A549 (cell line): Measurements from ENCODE around the gene PRRX2. TPM values are rescaled to one million over a fixed set of nuclear protein-coding genes. Genes with fewer than 3 reads are reported as not detected.

Experiments used
- ATAC-seq, 2 experiments: fragments of 200-7000 bp in 1 of 2; fragments of >200 bp in 1 of 2; cut with Nextera tagmentation in 1 of 2; cut with Tn5 transposase in 1 of 2; 3 replicates each; pipeline versions ENCODE4 v1.8.0 to v1.9.1; 2018 to 2020; ENCODE audit warnings: mild to moderate bottlenecking in 1 of 2, moderate library complexity in 1 of 2
- CTCF ChIA-PET: fragments of 300-600 bp; sonication (Branson Sonifier 250); formaldehyde crosslinking; extraction: SDS; loops from one replicate; lab custom pipeline; 2021; ENCODE audit warnings: antibody characterized with exemption, inconsistent platforms; lab: Yijun Ruan, JAX
- POLR2A ChIA-PET: fragments of 350-600 bp; formaldehyde crosslinking; extraction: SDS; loops from one replicate; lab custom pipeline; 2021; ENCODE audit warnings: antibody characterized with exemption, inconsistent platforms; lab: Yijun Ruan, JAX
- DNase-seq, 2 experiments: peaks; one replicate each; pipeline versions ENCODE4 v3.0.0 to v3.0.0-alpha.2; 2011 to 2016; ENCODE audit warnings: low read depth in 1 of 2, low spot score in 1 of 2
- FAIRE-seq: peaks from 2 replicates; lab custom pipeline; 2011; peaks lifted over from hg19 to GRCh38; lab: Jason Lieb, UNC
- H3K27ac ChIP-seq, 2 experiments: fragments of >200 bp; sonication (Bioruptor Twin); formaldehyde crosslinking; 3 replicates each; pipeline ENCODE4 v1.5.1; 2016 to 2017
- H3K4me1 ChIP-seq: fragments of >200 bp; sonication (Bioruptor Twin); formaldehyde crosslinking; 3 replicates; pipeline ENCODE4 v1.6.1; 2016
- H3K4me2 ChIP-seq: fragments of >200 bp; sonication (Bioruptor Twin); formaldehyde crosslinking; 3 replicates; pipeline ENCODE4 v1.6.1; 2016
- H3K4me3 ChIP-seq: fragments of >200 bp; sonication (Bioruptor Twin); formaldehyde crosslinking; 3 replicates; pipeline ENCODE4 v1.5.1; 2016
- H3K9me3 ChIP-seq: fragments of >200 bp; sonication (Bioruptor Twin); formaldehyde crosslinking; 3 replicates; pipeline ENCODE4 v1.6.1; 2016
- CBX2 ChIP-seq: fragments of 200-600 bp; sonication (generic); IDR thresholded peaks from 2 replicates; pipeline ENCODE4 v1.6.1; 2016; ENCODE audit warnings: low read depth, mild to moderate bottlenecking, borderline replicate concordance
- CHD2 ChIP-seq: fragments of 150-350 bp; IDR thresholded peaks from 2 replicates; pipeline ENCODE4 v1.6.1; 2014; ENCODE audit warnings: low read length; ENCODE audit not compliant: partially characterized antibody
- CHD4 ChIP-seq: fragments of 200-600 bp; sonication (generic); IDR thresholded peaks from 2 replicates; pipeline ENCODE4 v1.6.1; 2016; ENCODE audit warnings: antibody characterized with exemption, mild to moderate bottlenecking, borderline replicate concordance
- EHMT2 ChIP-seq: fragments of 200-600 bp; sonication (generic); IDR thresholded peaks from 2 replicates; pipeline ENCODE4 v1.6.1; 2016; ENCODE audit warnings: antibody characterized with exemption, low read depth, mild to moderate bottlenecking, moderate library complexity
- ESRRA ChIP-seq: fragments of 150-350 bp; IDR thresholded peaks from 2 replicates; pipeline ENCODE4 v1.6.1; 2014; ENCODE audit warnings: mild to moderate bottlenecking, low read length, borderline replicate concordance
- FOXS1 ChIP-seq: fragments of 250-450 bp; sonication (Bioruptor Pico); IDR thresholded peaks from 2 replicates; pipeline ENCODE4 v1.5.0; 2020; ENCODE audit warnings: mild to moderate bottlenecking, moderate library complexity
- HDAC2 ChIP-seq: fragments of 200-600 bp; sonication (generic); IDR thresholded peaks from 2 replicates; pipeline ENCODE4 v1.6.1; 2016
- HOXA7 ChIP-seq: fragments of 250-450 bp; sonication (Bioruptor Pico); IDR thresholded peaks from 2 replicates; pipeline ENCODE4 v1.5.0; 2020; ENCODE audit warnings: mild to moderate bottlenecking, moderate library complexity
- KDM1A ChIP-seq: fragments of 200-600 bp; sonication (generic); IDR thresholded peaks from 2 replicates; pipeline ENCODE4 v1.6.1; 2016; ENCODE audit warnings: low read depth, mild to moderate bottlenecking
- KDM5A ChIP-seq: fragments of 200-600 bp; sonication (generic); IDR thresholded peaks from 2 replicates; pipeline ENCODE4 v1.6.1; 2016; ENCODE audit warnings: antibody characterized with exemption, mild to moderate bottlenecking
- NFE2L2 ChIP-seq: fragments of 150-350 bp; conservative IDR thresholded peaks from 2 replicates; pipeline ENCODE4 v1.6.1; 2014; ENCODE audit warnings: low read length
- NPAS2 ChIP-seq: fragments of 250-450 bp; sonication (Bioruptor Pico); IDR thresholded peaks from 2 replicates; pipeline ENCODE4 v1.8.0; 2022; ENCODE audit warnings: mild to moderate bottlenecking, moderate library complexity, borderline replicate concordance
- NR3C1 ChIP-seq: fragments of >200 bp; sonication (Bioruptor Twin); formaldehyde crosslinking; IDR thresholded peaks from 3 replicates; pipeline ENCODE4 v1.6.1; 2017
- PHF8 ChIP-seq: fragments of 200-600 bp; sonication (generic); IDR thresholded peaks from 2 replicates; pipeline ENCODE4 v1.6.1; 2016; ENCODE audit warnings: low read depth, mild to moderate bottlenecking, antibody characterized with exemption, moderate library complexity, borderline replicate concordance
- RAD21 ChIP-seq, 2 experiments: fragments of >200 bp in 1 of 2; sonication (Bioruptor Twin) in 1 of 2; formaldehyde crosslinking in 1 of 2; IDR thresholded peaks in 1 of 2; conservative IDR thresholded peaks in 1 of 2; 2 replicates in 1 of 2; 3 replicates in 1 of 2; pipeline ENCODE4 v1.6.1; 2012 to 2018; ENCODE audit warnings: inconsistent platforms in 1 of 2
- RARB ChIP-seq: fragments of 250-450 bp; sonication (Bioruptor Pico); IDR thresholded peaks from 2 replicates; pipeline ENCODE4 v1.8.0; 2021; ENCODE audit warnings: mild to moderate bottlenecking, moderate library complexity
- WGBS: methylation state at CpG from one replicate; pipeline ENCODE4 v1.1.6; 2017; ENCODE audit errors: missing lambda C conversion rate; 5-methylcytosine and 5-hydroxymethylcytosine counted together
- polyA plus RNA-seq, 4 experiments: library from polyadenylated mRNA; depleted of rRNA in 3 of 4; stranded (reverse); fragments of >200 nt; fragmentation: RNase III in 1 of 4; extraction: RNeasy Plus Mini Kit Qiagen cat#74134 plus additional on column Dnase treatment in 1 of 4; gene quantifications; 2 replicates in 3 of 4; 3 replicates in 1 of 4; pipeline ENCODE4 v1.2.3, GENCODE V29; 2011 to 2017
- TF ChIP-seq, protein P1 (sequence below): IDR thresholded peaks from 2 replicates; pipeline ENCODE4 v1.6.1; 2012
- TF ChIP-seq, protein P2 (sequence below): fragments of 450-650 bp; IDR thresholded peaks from 2 replicates; pipeline ENCODE4 v1.6.1; 2014; ENCODE audit warnings: antibody characterized with exemption
- TF ChIP-seq, protein P3 (sequence below): fragments of 250-450 bp; sonication (Bioruptor Pico); IDR thresholded peaks from 2 replicates; pipeline ENCODE4 v1.5.0; 2021; ENCODE audit warnings: mild to moderate bottlenecking, moderate library complexity, borderline replicate concordance
- TF ChIP-seq, protein P4 (sequence below): fragments of >200 bp; sonication (Bioruptor Twin); formaldehyde crosslinking; IDR thresholded peaks from 3 replicates; pipeline ENCODE4 v1.6.1; 2016
- TF ChIP-seq, protein P5 (sequence below): fragments of >200 bp; sonication (Bioruptor Twin); formaldehyde crosslinking; IDR thresholded peaks from 3 replicates; pipeline ENCODE4 v1.5.1; 2016

Gene PRRX2
- polyA plus RNA-seq, 2 of the 4 experiments (the other 2 are of a cell fraction): 0.90 to 2.7 TPM

DNA sequence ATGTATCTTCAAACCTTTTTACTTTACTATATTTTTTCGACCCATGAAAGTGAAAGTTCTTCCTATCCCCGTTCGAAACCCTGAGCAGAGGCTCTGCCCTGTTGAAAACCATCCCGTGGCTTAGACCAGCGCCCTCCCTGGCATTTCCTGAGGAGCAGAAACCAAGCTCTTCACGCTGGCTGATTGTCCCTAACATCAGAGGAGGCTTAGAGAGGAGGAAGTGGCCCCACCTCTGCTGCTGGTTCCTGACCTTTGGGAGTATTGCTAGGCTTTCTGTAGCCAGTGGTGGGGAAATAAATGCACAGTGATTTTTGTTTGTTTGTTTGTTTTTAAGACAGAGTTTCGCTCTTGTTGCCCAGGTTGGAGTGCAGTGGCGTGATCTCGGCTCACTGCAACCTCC, 91.6 kb downstream of the PRRX2 start:
- ChIA-PET POLR2A (interaction anchor here (0.6 kb wide), 1 partner anchor 64 kb away, joined by 4 read pairs; no protein-coding TSS in a partner anchor), CTCF (interaction anchor here (1.0 to 12.3 kb wide), 7 partner anchors 10 to 114 kb away, joined by 3 to 161 read pairs (median 7); no protein-coding TSS in a partner anchor)
- DNase-seq (no peak), FAIRE-seq (no peak), ATAC-seq (no peak)
- no peaks in the 10 kb centered on the region for H3K9me3 ChIP-seq
- TF ChIP-seq, protein P1, sequence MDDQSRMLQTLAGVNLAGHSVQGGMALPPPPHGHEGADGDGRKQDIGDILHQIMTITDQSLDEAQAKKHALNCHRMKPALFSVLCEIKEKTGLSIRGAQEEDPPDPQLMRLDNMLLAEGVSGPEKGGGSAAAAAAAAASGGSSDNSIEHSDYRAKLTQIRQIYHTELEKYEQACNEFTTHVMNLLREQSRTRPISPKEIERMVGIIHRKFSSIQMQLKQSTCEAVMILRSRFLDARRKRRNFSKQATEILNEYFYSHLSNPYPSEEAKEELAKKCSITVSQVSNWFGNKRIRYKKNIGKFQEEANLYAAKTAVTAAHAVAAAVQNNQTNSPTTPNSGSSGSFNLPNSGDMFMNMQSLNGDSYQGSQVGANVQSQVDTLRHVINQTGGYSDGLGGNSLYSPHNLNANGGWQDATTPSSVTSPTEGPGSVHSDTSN: no peak
- TF ChIP-seq, protein P2, sequence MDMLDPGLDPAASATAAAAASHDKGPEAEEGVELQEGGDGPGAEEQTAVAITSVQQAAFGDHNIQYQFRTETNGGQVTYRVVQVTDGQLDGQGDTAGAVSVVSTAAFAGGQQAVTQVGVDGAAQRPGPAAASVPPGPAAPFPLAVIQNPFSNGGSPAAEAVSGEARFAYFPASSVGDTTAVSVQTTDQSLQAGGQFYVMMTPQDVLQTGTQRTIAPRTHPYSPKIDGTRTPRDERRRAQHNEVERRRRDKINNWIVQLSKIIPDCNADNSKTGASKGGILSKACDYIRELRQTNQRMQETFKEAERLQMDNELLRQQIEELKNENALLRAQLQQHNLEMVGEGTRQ: no peak
- TF ChIP-seq FOXS1: no peak
- TF ChIP-seq, protein P3, sequence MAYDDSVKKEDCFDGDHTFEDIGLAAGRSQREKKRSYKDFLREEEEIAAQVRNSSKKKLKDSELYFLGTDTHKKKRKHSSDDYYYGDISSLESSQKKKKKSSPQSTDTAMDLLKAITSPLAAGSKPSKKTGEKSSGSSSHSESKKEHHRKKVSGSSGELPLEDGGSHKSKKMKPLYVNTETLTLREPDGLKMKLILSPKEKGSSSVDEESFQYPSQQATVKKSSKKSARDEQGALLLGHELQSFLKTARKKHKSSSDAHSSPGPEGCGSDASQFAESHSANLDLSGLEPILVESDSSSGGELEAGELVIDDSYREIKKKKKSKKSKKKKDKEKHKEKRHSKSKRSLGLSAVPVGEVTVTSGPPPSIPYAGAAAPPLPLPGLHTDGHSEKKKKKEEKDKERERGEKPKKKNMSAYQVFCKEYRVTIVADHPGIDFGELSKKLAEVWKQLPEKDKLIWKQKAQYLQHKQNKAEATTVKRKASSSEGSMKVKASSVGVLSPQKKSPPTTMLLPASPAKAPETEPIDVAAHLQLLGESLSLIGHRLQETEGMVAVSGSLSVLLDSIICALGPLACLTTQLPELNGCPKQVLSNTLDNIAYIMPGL: no peak
- no peak for TF ChIP-seq PHF8
- TF ChIP-seq RAD21 (conservative IDR thresholded peaks at IDR 0.05 in 1 of 2, IDR thresholded peaks at IDR 0.05 in 1 of 2): no peak
- no peak for TF ChIP-seq HOXA7 (CRISPR knock-in tag)
- TF ChIP-seq, protein P4, sequence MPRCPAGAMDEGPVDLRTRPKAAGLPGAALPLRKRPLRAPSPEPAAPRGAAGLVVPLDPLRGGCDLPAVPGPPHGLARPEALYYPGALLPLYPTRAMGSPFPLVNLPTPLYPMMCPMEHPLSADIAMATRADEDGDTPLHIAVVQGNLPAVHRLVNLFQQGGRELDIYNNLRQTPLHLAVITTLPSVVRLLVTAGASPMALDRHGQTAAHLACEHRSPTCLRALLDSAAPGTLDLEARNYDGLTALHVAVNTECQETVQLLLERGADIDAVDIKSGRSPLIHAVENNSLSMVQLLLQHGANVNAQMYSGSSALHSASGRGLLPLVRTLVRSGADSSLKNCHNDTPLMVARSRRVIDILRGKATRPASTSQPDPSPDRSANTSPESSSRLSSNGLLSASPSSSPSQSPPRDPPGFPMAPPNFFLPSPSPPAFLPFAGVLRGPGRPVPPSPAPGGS: no peak
- TF ChIP-seq RARB (CRISPR knock-in tag): no peak
- TF ChIP-seq CHD4: no peak
- TF ChIP-seq CHD2: no peak
- no peak for TF ChIP-seq CBX2
- TF ChIP-seq NR3C1: no peak
- no peak for TF ChIP-seq NFE2L2
- no peak for TF ChIP-seq KDM5A
- TF ChIP-seq HDAC2: no peak
- no peak for TF ChIP-seq NPAS2 (CRISPR knock-in tag)
- no peak for TF ChIP-seq EHMT2
- no peak overlapping the region for H3K4me2 ChIP-seq
- H3K4me3 ChIP-seq: no peak overlapping the region
- H3K27ac ChIP-seq: 0 out of 6 replicates have a peak overlapping the region, but pooled peaks of 1 of the 2 experiments have one; percentile 19
- peaks cover 21% of the 10 kb centered on the region for H3K4me1 ChIP-seq
- WGBS: 80% methylated on average over 9 of the region's 9 CpGs

DNA sequence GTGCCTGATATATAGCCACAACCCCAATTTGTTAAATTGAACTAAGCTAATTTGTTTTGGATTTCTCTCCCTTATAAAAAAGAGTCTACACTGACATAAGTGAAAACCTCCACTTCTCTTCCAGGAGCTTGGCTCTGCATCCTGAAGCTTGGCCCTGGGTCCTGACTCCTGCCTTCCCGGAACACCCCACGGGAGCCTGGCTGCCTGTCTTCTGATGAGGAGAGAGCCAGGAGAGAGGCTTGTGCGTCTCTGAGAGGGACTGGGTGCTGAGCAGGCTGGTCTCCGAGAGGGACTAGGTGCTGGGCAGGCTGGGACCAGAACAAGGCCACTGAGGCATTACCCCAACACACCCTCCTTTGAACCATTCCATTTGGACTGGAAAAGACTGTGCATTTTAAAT, 93.9 kb downstream of the PRRX2 start:
- POLR2A ChIA-PET: interaction anchor here (0.6 kb wide), 1 partner anchor 18 kb away, joined by 3 read pairs; no protein-coding TSS in a partner anchor
- Histone ChIP-seq H3K4me2 (no peak overlapping the region), H3K9me3 (no peaks in the 10 kb centered on the region), H3K4me1 (peaks cover 25% of the 10 kb centered on the region), H3K4me3 (no peak overlapping the region), H3K27ac (peak overlapping the region in 1 of 2 experiments; percentile 61; a peak in 2 of 6 replicates)
- TF ChIP-seq CHD4 (no peak), ESRRA (no peak), PHF8 (no peak), FOXS1 (no peak), KDM1A (no peak), HDAC2 (no peak)
- TF ChIP-seq, protein P5, sequence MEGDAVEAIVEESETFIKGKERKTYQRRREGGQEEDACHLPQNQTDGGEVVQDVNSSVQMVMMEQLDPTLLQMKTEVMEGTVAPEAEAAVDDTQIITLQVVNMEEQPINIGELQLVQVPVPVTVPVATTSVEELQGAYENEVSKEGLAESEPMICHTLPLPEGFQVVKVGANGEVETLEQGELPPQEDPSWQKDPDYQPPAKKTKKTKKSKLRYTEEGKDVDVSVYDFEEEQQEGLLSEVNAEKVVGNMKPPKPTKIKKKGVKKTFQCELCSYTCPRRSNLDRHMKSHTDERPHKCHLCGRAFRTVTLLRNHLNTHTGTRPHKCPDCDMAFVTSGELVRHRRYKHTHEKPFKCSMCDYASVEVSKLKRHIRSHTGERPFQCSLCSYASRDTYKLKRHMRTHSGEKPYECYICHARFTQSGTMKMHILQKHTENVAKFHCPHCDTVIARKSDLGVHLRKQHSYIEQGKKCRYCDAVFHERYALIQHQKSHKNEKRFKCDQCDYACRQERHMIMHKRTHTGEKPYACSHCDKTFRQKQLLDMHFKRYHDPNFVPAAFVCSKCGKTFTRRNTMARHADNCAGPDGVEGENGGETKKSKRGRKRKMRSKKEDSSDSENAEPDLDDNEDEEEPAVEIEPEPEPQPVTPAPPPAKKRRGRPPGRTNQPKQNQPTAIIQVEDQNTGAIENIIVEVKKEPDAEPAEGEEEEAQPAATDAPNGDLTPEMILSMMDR: no peak
- 92% methylated on average over 4 of the region's 4 CpGs for WGBS
- ATAC-seq (no peak), FAIRE-seq (no peak), DNase-seq (no peak)
- CTCF ChIA-PET: interaction anchor here (0.7 to 12.3 kb wide), 11 partner anchors 8 to 620 kb away, joined by 3 to 161 read pairs (median 4); partner anchors contain the start of gene ASB6
